ENCODE measurements around the gene SIRT2.

DNA sequence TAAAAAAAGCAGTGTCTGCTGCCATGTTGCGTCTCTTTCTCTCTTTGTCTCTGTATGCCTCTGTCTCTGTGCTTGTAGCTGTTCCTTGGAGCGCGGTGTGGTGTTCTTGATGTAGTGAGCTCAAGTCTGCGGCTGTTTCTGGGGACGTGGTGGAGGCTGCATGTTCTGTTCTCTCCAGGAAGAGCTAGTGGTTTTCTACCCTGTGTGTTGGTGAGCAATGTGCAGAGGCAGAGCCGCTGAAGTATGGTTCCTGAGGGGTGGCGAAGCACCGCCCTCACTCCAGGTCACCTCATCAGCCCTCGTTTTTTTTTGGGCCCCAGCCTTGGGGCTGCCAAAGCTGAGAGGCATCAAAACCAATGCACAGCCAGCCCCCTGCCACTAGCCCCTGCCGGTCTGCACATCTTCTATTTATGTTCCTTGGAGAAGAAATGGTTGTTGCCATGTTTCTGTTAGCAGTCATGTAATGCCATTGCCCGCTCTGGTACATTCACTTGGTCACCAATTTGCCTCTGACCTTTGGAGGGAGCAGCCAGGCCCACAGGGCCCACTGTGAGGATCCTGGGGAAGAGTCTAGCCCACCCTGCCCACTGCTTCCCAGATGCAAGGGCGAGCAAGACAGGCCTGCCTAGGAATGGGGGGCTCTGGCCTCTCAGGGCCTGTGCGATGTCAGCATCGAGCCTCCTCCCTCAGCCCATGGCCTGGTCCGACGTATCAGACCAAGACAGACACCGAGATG lies 56.8 kb downstream of the SIRT2 start:
- no peak for TF ChIP-seq POLR2AphosphoS5 (IDR thresholded peaks at IDR 0.05)
- TF ChIP-seq, protein P1, sequence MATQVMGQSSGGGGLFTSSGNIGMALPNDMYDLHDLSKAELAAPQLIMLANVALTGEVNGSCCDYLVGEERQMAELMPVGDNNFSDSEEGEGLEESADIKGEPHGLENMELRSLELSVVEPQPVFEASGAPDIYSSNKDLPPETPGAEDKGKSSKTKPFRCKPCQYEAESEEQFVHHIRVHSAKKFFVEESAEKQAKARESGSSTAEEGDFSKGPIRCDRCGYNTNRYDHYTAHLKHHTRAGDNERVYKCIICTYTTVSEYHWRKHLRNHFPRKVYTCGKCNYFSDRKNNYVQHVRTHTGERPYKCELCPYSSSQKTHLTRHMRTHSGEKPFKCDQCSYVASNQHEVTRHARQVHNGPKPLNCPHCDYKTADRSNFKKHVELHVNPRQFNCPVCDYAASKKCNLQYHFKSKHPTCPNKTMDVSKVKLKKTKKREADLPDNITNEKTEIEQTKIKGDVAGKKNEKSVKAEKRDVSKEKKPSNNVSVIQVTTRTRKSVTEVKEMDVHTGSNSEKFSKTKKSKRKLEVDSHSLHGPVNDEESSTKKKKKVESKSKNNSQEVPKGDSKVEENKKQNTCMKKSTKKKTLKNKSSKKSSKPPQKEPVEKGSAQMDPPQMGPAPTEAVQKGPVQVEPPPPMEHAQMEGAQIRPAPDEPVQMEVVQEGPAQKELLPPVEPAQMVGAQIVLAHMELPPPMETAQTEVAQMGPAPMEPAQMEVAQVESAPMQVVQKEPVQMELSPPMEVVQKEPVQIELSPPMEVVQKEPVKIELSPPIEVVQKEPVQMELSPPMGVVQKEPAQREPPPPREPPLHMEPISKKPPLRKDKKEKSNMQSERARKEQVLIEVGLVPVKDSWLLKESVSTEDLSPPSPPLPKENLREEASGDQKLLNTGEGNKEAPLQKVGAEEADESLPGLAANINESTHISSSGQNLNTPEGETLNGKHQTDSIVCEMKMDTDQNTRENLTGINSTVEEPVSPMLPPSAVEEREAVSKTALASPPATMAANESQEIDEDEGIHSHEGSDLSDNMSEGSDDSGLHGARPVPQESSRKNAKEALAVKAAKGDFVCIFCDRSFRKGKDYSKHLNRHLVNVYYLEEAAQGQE (IDR thresholded peaks at IDR 0.05; ENCODE audit: borderline replicate concordance), result no peak
